OCI-LY3 (cell line): ENCODE data around the gene ASCC3.

Source experiments
- H2AFZ ChIP-seq: fragments of 200-600, 300-600 bp; shearing (Covaris generic); 2 replicates; pipeline ENCODE4 v1.6.0; 2014; ENCODE audit warnings: antibody characterized with exemption, low read depth, low read length
- H3K27ac ChIP-seq: fragments of 200-600, 300-600 bp; sonication (generic); 2 replicates; pipeline ENCODE4 v1.5.1; 2014; ENCODE audit warnings: mild to moderate bottlenecking, low read length, moderate library complexity, mixed read lengths
- H3K27me3 ChIP-seq: fragments of 200-600, 300-600 bp; sonication (generic); 2 replicates; pipeline ENCODE4 v1.6.1; 2014; ENCODE audit warnings: low read depth, low read length, mixed read lengths
- H3K36me3 ChIP-seq: fragments of 200-600, 300-600 bp; sonication (generic); replicated peaks from 2 replicates; pipeline ENCODE3; 2014; ENCODE audit warnings: low read depth, low read length, mixed read lengths
- H3K4me1 ChIP-seq: fragments of 300-600, 200-600 bp; sonication (generic); 2 replicates; pipeline ENCODE4 v1.6.1; 2014; ENCODE audit warnings: low read length, mixed read lengths
- H3K4me2 ChIP-seq: fragments of 200-600, 300-600 bp; sonication (generic); 2 replicates; pipeline ENCODE4 v1.6.1; 2014; ENCODE audit warnings: low read length, mixed read lengths
- H3K4me3 ChIP-seq: fragments of 300-600, 200-600 bp; sonication (generic); 2 replicates; pipeline ENCODE4 v1.5.1; 2014; ENCODE audit warnings: antibody characterized with exemption, mild to moderate bottlenecking, low read length, moderate library complexity
- H3K79me2 ChIP-seq: fragments of 300-600, 200-600 bp; shearing (Covaris generic); 2 replicates; pipeline ENCODE4 v1.6.1; 2014; ENCODE audit warnings: mild to moderate bottlenecking, low read length, mixed read lengths
- H3K9ac ChIP-seq: fragments of 300-600, 200-600 bp; shearing (Covaris generic); 2 replicates; pipeline ENCODE4 v1.6.0; 2014; ENCODE audit warnings: mild to moderate bottlenecking, low read length, moderate library complexity
- H3K9me3 ChIP-seq: fragments of 200-600, 300-600 bp; shearing (Covaris generic); 2 replicates; pipeline ENCODE4 v1.6.1; 2014; ENCODE audit warnings: low read length, mixed read lengths; ENCODE audit not compliant: insufficient read depth
- H4K20me1 ChIP-seq: fragments of 200-600, 300-600 bp; sonication (generic); 2 replicates; pipeline ENCODE4 v1.6.1; 2016; ENCODE audit warnings: low read length, mixed read lengths; ENCODE audit not compliant: insufficient read depth
- EZH2phosphoT487 ChIP-seq: fragments of 200-600 bp; shearing (Covaris generic); IDR thresholded peaks from 2 replicates; pipeline ENCODE4 v1.6.1; 2018; ENCODE audit warnings: antibody characterized with exemption, mixed run types, low read depth
- TF ChIP-seq, protein P1 (sequence below): fragments of 200-600, 300-600 bp; sonication (generic); IDR thresholded peaks from 2 replicates; pipeline ENCODE4 v1.5.1; 2014; ENCODE audit warnings: antibody characterized with exemption, low read length, low read depth

Gene ASCC3

DNA sequence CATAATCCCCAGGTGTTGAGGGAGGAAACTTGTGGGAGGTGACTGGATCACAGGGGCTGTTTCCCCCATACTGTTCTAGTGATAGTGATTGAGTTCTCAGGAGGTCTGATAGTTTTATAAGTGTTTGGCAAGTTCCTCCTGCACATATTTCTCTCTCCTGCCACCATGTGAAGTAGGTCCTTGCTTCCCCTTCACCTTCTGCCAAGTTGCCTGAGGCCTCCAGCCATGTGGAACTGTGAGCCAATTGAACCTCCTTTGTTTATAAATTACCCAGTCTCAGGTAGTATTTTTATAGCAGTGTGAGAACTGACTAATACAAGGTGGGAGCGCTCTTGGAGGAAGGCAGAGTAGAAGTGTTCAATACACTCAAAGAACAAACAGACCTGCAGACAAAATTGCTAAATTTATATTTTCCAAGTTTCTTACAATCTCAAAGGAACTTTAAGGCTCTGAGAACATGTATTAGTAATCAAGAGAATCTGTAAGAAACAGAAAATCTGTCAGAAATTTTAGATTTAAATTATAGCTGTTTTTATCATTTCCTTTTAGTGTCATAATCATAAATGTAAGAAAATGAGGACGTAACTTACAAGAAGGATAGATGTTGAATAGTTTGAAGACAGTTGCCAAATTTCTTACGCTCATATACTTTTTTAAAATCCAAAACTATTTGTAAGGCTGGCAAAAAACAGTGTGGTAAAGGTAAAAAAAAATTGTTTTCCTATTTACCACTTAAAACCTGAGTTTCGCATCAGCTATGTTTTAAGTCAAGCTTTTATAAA, 77.7 kb downstream of the ASCC3 start:
- no peaks in the 10 kb centered on the region for H3K36me3 ChIP-seq
- H3K9ac ChIP-seq = no peak overlapping the region
- H3K27me3 ChIP-seq = no peaks in the 10 kb centered on the region
- H4K20me1 ChIP-seq = no peaks in the 10 kb centered on the region
- H3K4me3 ChIP-seq = no peak overlapping the region
- no peaks in the 10 kb centered on the region for H3K9me3 ChIP-seq
- peaks cover 6% of the 10 kb centered on the region for H3K79me2 ChIP-seq
- H2AFZ ChIP-seq = no peak overlapping the region
- H3K27ac ChIP-seq = no peak overlapping the region
- peaks cover 7% of the 10 kb centered on the region; the same call in 1 of the 2 replicates for H3K4me1 ChIP-seq
- TF ChIP-seq EZH2phosphoT487 = no peak
- TF ChIP-seq, protein P1, sequence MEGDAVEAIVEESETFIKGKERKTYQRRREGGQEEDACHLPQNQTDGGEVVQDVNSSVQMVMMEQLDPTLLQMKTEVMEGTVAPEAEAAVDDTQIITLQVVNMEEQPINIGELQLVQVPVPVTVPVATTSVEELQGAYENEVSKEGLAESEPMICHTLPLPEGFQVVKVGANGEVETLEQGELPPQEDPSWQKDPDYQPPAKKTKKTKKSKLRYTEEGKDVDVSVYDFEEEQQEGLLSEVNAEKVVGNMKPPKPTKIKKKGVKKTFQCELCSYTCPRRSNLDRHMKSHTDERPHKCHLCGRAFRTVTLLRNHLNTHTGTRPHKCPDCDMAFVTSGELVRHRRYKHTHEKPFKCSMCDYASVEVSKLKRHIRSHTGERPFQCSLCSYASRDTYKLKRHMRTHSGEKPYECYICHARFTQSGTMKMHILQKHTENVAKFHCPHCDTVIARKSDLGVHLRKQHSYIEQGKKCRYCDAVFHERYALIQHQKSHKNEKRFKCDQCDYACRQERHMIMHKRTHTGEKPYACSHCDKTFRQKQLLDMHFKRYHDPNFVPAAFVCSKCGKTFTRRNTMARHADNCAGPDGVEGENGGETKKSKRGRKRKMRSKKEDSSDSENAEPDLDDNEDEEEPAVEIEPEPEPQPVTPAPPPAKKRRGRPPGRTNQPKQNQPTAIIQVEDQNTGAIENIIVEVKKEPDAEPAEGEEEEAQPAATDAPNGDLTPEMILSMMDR = no peak
- H3K4me2 ChIP-seq = no peak overlapping the region

DNA sequence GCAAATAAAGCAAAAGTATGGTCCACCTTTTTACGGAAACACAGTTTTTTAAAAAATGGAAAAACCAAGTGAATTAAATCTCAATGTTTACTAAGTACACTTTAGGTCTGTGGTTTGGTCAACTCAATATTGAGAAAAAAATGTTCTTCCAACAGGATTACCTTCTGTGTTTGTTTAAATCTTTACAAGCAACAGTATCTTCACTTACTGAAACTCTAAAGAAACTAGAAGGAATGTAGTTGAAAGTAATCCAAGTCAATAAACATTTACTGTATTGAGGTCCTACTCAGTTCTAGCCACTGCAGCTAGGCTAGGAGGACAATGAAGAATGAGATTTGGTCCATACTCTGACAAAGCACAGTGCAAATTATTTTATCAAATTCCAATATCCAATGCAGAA, 80.1 kb downstream of the ASCC3 start:
- peaks cover 17% of the 10 kb centered on the region for H3K4me1 ChIP-seq
- H3K79me2 ChIP-seq = peaks cover 6% of the 10 kb centered on the region
- H3K27ac ChIP-seq = no peak overlapping the region
- no peak overlapping the region for H3K4me2 ChIP-seq
- no peaks in the 10 kb centered on the region for H3K9me3 ChIP-seq
- no peaks in the 10 kb centered on the region for H3K27me3 ChIP-seq
- H2AFZ ChIP-seq = no peak overlapping the region
- H3K4me3 ChIP-seq = no peak overlapping the region
- H4K20me1 ChIP-seq = no peaks in the 10 kb centered on the region
- TF ChIP-seq, protein P1 = no peak
- no peak for TF ChIP-seq EZH2phosphoT487
- H3K36me3 ChIP-seq = no peaks in the 10 kb centered on the region
- H3K9ac ChIP-seq = no peak overlapping the region

DNA sequence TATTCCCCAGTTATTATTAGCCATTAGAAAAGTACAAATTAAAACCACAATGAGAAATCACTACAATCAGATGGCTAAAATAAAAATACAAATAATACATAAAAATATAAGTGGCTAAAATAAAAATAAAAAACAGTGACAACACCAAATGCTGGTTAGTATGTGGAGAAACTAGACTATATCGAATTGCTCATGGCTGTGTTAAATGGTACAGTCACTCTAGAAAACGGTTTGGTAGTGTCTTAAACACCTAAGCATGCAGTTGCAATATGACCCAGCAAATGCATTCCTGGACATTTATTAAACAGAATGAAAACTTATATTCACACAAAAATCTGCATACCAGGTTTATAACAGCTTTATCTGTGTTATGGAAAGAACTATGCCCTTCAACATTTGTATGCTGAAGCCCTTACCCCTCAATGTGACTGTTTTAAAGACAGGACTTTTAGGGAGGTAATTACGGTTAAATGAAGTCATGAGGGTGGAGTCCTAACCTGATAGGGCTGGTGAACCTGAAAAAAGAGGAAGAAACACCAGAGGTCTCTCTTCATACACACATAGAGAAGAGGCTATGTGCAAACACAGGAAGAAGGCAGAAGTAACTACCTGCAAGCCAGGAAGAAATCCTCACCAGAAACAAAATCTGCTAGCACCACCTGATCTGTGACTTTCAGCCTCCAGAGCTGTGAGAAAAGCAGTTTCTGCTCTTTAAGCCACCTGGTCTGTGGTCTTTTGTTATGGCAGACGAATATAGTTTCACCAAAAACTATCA, 84.9 kb downstream of the ASCC3 start:
- Histone ChIP-seq H3K36me3 (no peaks in the 10 kb centered on the region), H3K79me2 (no peaks in the 10 kb centered on the region; the same call in 1 of the 2 replicates), H2AFZ (no peak overlapping the region), H3K4me2 (peak overlapping the region; percentile 42), H3K9ac (peak overlapping the region; percentile 6; the same call in 1 of the 2 replicates), H3K27ac (peak overlapping the region; percentile 40; the same call in 1 of the 2 replicates), H3K4me3 (no peak overlapping the region), H3K4me1 (peaks cover 10% of the 10 kb centered on the region), H3K27me3 (no peaks in the 10 kb centered on the region), H4K20me1 (no peaks in the 10 kb centered on the region), H3K9me3 (no peaks in the 10 kb centered on the region)
- TF ChIP-seq, protein P1 = peak; percentile 38
- no peak for TF ChIP-seq EZH2phosphoT487

DNA sequence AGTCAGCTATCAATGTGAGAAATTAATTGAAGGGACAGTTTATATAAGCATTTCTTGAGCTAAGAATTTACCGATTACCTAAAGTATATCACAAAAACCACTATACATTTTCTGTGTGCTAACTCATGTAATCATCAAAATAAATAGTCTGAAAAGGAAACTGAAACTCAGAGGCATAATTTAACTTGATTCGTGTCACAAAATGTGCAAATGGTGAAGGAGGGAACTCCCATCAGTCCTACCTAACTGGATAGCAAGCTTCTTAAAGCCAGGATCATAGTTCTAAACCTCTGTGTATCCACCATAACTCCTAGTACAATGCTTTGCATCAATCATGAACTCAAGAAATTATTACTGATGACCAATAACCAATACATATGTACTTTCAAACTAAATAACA, 91.0 kb downstream of the ASCC3 start:
- no peak overlapping the region for H3K4me2 ChIP-seq
- H3K9ac ChIP-seq = no peak overlapping the region
- no peak overlapping the region for H3K4me3 ChIP-seq
- H3K79me2 ChIP-seq = no peaks in the 10 kb centered on the region
- no peaks in the 10 kb centered on the region for H3K27me3 ChIP-seq
- no peak for TF ChIP-seq EZH2phosphoT487
- TF ChIP-seq, protein P1 = no peak
- H2AFZ ChIP-seq = no peak overlapping the region
- H3K36me3 ChIP-seq = no peaks in the 10 kb centered on the region
- no peak overlapping the region for H3K27ac ChIP-seq
- H4K20me1 ChIP-seq = no peaks in the 10 kb centered on the region
- H3K9me3 ChIP-seq = no peaks in the 10 kb centered on the region
- peaks cover 3% of the 10 kb centered on the region; the same call in 1 of the 2 replicates for H3K4me1 ChIP-seq
